Testis (tissue), 3 donors: ENCODE results near the gene UGT1A10. TPM values are rescaled to one million over a fixed set of nuclear protein-coding genes. Genes with fewer than 3 reads are reported as not detected.

Experiments
- DNase-seq: peaks from one replicate; pipeline ENCODE4 v3.0.0-alpha.2; 2019
- H3K27ac ChIP-seq, 2 donors: fragments of 200-600 bp; sonication (generic); one replicate each; pipeline ENCODE4 v1.5.1; 2019
- H3K27me3 ChIP-seq: fragments of 200-600 bp; sonication (generic); one replicate; pipeline ENCODE4 v1.5.1; 2019
- H3K36me3 ChIP-seq: fragments of 200-600 bp; sonication (generic); one replicate; pipeline ENCODE4 v1.5.1; 2017; ENCODE audit warnings: low read depth; ENCODE audit errors: missing control alignments
- H3K4me1 ChIP-seq: fragments of 200-600 bp; sonication (generic); one replicate; pipeline ENCODE4 v1.5.1; 2019
- H3K4me3 ChIP-seq, 2 donors: fragments of 200-600 bp; sonication (generic); one replicate each; pipeline ENCODE4 v1.5.1; 2017 to 2019
- H3K9me3 ChIP-seq: fragments of 200-600 bp; sonication (generic); one replicate; pipeline ENCODE4 v1.5.1; 2017
- POLR2A ChIP-seq: fragments of 450-650 bp; IDR thresholded peaks from one replicate; pipeline ENCODE4 v1.6.1; 2017; ENCODE audit warnings: antibody characterized with exemption, mild to moderate bottlenecking, moderate library complexity
- WGBS, 2 donors: methylation state at CpG; one replicate each; pipeline ENCODE4 v1.1.5; 2018; 5-methylcytosine and 5-hydroxymethylcytosine counted together
- intact Hi-C: fragments of 100-400 bp; cut with DNase I; formaldehyde crosslinking; loops from one replicate; pipeline ENCODE4 v1.15.1; 2023; ENCODE audit warnings: low total_unique reads
- polyA plus RNA-seq: library from polyadenylated mRNA; stranded (reverse); fragments of 350-450 nt; fragmentation: Illumina TruSeq; extraction: RNeasy Lipid Tissue Mini Kit (QIAGEN cat#74804); gene quantifications from one replicate; pipeline ENCODE4 v1.2.3, GENCODE V29; 2014; ENCODE audit warnings: low read depth, low replicate concordance; ENCODE audit not compliant: insufficient read depth
- total RNA-seq, 2 donors: library from RNA; depleted of rRNA; stranded (reverse); fragments of >200 nt; gene quantifications; one replicate each; pipeline ENCODE4 v1.2.3, GENCODE V29; 2016
- TF ChIP-seq, protein P1 (sequence below), 3 experiments: fragments of 450-650 bp in 2 of 3; fragments of 200-600 bp in 1 of 3; sonication (generic) in 1 of 3; IDR thresholded peaks; one replicate each; pipeline ENCODE4 v1.5.1; 2016 to 2019; ENCODE audit warnings: antibody characterized with exemption in 3 of 3, mild to moderate bottlenecking in 2 of 3, moderate library complexity in 1 of 3

UGT1A10 gene
- total and polyA plus RNA-seq, 3 donors from 2014 or later = 0.29 to 0.68 (median 0.31) TPM

DNA sequence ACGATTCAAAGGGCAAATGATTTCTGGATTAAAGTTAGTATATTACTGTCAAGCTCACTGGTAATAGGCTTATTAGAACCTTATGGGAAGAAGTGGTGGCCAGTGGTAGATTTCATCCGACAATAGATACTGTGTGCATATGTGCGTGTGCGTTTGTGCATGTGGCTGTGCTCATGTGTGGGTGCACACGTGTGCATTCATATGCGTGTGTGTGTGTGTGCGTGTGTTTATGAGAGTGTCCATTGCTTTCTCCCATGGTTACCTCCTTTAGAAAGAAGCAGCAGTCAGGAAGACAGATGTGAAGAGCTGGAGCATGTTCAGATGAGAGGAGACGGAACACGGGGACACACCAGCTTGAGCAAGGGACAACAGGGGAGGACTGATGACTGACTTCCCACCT lies 133.0 kb downstream of the UGT1A10 start:
- intact Hi-C loops = no loop called here

DNA sequence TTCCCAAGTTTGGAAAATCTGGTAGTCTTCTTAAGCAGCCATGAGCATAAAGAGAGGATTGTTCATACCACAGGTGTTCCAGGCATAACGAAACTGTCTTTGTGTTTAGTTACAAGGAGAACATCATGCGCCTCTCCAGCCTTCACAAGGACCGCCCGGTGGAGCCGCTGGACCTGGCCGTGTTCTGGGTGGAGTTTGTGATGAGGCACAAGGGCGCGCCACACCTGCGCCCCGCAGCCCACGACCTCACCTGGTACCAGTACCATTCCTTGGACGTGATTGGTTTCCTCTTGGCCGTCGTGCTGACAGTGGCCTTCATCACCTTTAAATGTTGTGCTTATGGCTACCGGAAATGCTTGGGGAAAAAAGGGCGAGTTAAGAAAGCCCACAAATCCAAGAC lies 135.9 kb downstream of the UGT1A10 start:
- no peak overlapping the region for H3K27ac ChIP-seq
- no peaks in the 10 kb centered on the region for H3K36me3 ChIP-seq
- H3K4me1 ChIP-seq = no peaks in the 10 kb centered on the region
- no peak for DNase-seq
- H3K27me3 ChIP-seq = no peaks in the 10 kb centered on the region
- intact Hi-C loops = no loop called here
- no peak for TF ChIP-seq POLR2A
- TF ChIP-seq, protein P1, sequence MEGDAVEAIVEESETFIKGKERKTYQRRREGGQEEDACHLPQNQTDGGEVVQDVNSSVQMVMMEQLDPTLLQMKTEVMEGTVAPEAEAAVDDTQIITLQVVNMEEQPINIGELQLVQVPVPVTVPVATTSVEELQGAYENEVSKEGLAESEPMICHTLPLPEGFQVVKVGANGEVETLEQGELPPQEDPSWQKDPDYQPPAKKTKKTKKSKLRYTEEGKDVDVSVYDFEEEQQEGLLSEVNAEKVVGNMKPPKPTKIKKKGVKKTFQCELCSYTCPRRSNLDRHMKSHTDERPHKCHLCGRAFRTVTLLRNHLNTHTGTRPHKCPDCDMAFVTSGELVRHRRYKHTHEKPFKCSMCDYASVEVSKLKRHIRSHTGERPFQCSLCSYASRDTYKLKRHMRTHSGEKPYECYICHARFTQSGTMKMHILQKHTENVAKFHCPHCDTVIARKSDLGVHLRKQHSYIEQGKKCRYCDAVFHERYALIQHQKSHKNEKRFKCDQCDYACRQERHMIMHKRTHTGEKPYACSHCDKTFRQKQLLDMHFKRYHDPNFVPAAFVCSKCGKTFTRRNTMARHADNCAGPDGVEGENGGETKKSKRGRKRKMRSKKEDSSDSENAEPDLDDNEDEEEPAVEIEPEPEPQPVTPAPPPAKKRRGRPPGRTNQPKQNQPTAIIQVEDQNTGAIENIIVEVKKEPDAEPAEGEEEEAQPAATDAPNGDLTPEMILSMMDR (IDR thresholded peaks at IDR 0.05) = no peak
- 86 to 90% methylated on average over 16 of the region's 16 CpGs for WGBS, 2 donors
- no peak overlapping the region for H3K4me3 ChIP-seq
- no peaks in the 10 kb centered on the region for H3K9me3 ChIP-seq

More for the DNA sequence above, 133.0 kb downstream of the UGT1A10 start:
- no peak overlapping the region for H3K4me3 ChIP-seq
- no peaks in the 10 kb centered on the region for H3K36me3 ChIP-seq
- H3K4me1 ChIP-seq = no peaks in the 10 kb centered on the region
- no peaks in the 10 kb centered on the region for H3K9me3 ChIP-seq
- 94 to 96% methylated on average over 9 of the region's 9 CpGs for WGBS, 2 donors
- H3K27ac ChIP-seq = no peak overlapping the region
- DNase-seq = no peak
- no peak for TF ChIP-seq POLR2A
- TF ChIP-seq, protein P1 (IDR thresholded peaks at IDR 0.05) = no peak
- no peaks in the 10 kb centered on the region for H3K27me3 ChIP-seq

DNA sequence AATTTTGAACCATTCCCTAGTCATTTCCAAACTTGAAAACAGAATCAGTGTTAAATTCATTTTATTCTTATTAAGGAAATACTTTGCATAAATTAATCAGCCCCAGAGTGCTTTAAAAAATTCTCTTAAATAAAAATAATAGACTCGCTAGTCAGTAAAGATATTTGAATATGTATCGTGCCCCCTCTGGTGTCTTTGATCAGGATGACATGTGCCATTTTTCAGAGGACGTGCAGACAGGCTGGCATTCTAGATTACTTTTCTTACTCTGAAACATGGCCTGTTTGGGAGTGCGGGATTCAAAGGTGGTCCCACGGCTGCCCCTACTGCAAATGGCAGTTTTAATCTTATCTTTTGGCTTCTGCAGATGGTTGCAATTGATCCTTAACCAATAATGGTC lies 136.3 kb downstream of the UGT1A10 start:
- Histone ChIP-seq H3K9me3 (no peaks in the 10 kb centered on the region), H3K27ac (no peak overlapping the region), H3K4me1 (no peaks in the 10 kb centered on the region), H3K36me3 (no peaks in the 10 kb centered on the region), H3K4me3 (no peak overlapping the region), H3K27me3 (no peaks in the 10 kb centered on the region)
- intact Hi-C loops = no loop called here
- no peak for DNase-seq
- TF ChIP-seq, protein P1 (IDR thresholded peaks at IDR 0.05) = no peak
- no peak for TF ChIP-seq POLR2A
- WGBS, 2 donors = 67 to 77% methylated on average over 5 of the region's 5 CpGs

DNA sequence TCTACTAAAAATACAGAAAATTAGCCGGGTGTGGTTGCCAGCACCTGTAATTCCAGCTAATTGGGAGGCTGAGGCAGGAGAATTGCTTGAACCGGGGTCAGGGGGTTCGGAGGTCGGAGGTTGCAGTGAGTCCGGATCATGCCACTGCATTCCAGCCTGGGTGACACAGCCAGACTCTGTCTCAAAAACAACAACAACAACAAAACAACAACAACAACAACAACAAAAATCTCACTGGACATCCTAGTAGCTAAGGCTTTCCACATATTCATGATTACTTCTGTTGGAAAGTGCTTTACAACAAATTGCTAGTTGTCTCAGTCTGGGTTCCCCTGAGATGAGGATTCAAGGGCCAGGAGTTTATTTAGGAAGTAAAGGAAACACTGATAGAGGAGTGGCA lies 137.6 kb downstream of the UGT1A10 start:
- 79 to 96% methylated on average over 5 of the region's 5 CpGs for WGBS, 2 donors
- no peak overlapping the region for H3K4me3 ChIP-seq
- DNase-seq = no peak

DNA sequence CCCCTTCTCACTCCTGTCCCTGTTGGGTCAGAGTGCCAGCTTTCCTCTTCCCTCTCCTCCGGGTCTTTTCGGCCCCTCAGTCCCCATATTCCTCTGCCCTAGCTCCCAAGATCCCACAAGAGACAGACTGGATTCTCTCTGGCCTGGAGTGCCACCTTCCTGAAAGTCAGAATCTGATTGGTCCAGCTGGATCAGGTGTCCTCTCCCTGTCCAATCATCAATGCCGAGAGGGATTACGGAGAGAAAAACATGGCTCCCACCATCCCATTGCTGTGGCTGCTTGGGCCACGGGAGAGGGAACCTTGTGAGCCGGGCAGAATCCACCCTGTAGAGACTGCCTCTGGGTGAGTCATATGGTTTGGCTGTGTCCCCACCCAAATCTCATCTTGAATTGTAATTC lies 139.2 kb downstream of the UGT1A10 start:
- Histone ChIP-seq H3K4me3 (no peak overlapping the region), H3K4me1 (no peaks in the 10 kb centered on the region), H3K27ac (no peak overlapping the region), H3K27me3 (no peaks in the 10 kb centered on the region), H3K36me3 (no peaks in the 10 kb centered on the region), H3K9me3 (no peaks in the 10 kb centered on the region)
- no peak for TF ChIP-seq POLR2A
- TF ChIP-seq, protein P1 (IDR thresholded peaks at IDR 0.05) = no peak
- WGBS, 2 donors = 58 to 78% methylated on average over 2 to 6 of the region's 6 CpGs
- intact Hi-C loops = no loop called here
- peak; percentile 58 for DNase-seq

More for the DNA sequence above, 137.6 kb downstream of the UGT1A10 start:
- intact Hi-C loops = no loop called here
- H3K36me3 ChIP-seq = no peaks in the 10 kb centered on the region
- H3K9me3 ChIP-seq = no peaks in the 10 kb centered on the region
- H3K27me3 ChIP-seq = no peaks in the 10 kb centered on the region
- TF ChIP-seq, protein P1 (IDR thresholded peaks at IDR 0.05) = no peak
- TF ChIP-seq POLR2A = no peak
- no peak overlapping the region for H3K27ac ChIP-seq
- H3K4me1 ChIP-seq = no peaks in the 10 kb centered on the region
